GM21576 (cell line): ENCODE measurements around the gene PRMT6.
"Not testable (repeated sequence)": the region's sequence is repeated elsewhere in the genome, so short reads cannot be mapped to it uniquely, and the experiment has no call there.

ENCODE experiments used
- ATAC-seq: cut with Tn5 transposase; IDR thresholded peaks from one replicate; pipeline ENCODE4 v1.9.1; 2021; ENCODE audit warnings: mild to moderate bottlenecking, moderate library complexity; ENCODE audit not compliant: unreplicated experiment

Gene PRMT6

GRCh38 chr1:107056426-107057196 lies at the start of gene PRMT6:
TSS of gene PRMT6 (plus strand) at chr1:107056674. CDS start at chr1:107056716, 42 bp downstream.
- ATAC-seq, result peak; percentile 88

- no peak for ATAC-seq
Measured at GRCh38 chr1:107009281-107009680, 47.2 kb upstream of the PRMT6 start.

- ATAC-seq, result peak; percentile 48
Measured at GRCh38 chr1:107010582-107010981, 45.9 kb upstream of the PRMT6 start.

GRCh38 chr1:107016376-107016978 lies 40.0 kb upstream of the PRMT6 start:
- peak; percentile 83 for ATAC-seq

GRCh38 chr1:107018445-107018844 lies 38.0 kb upstream of the PRMT6 start:
- no peak for ATAC-seq

GRCh38 chr1:107019166-107019565 lies 37.3 kb upstream of the PRMT6 start:
- no peak for ATAC-seq

GRCh38 chr1:107038874-107039273 lies 17.6 kb upstream of the PRMT6 start:
- not testable (repeated sequence) for ATAC-seq

GRCh38 chr1:107044310-107045220 lies 11.9 kb upstream of the PRMT6 start:
- not testable (repeated sequence) for ATAC-seq

GRCh38 chr1:107047602-107048001 lies 8.9 kb upstream of the PRMT6 start:
- ATAC-seq, result no peak

- ATAC-seq, result no peak
Measured at GRCh38 chr1:107048241-107048640, 8.2 kb upstream of the PRMT6 start.

- no peak for ATAC-seq
Measured at GRCh38 chr1:107051266-107051665, 5.2 kb upstream of the PRMT6 start.

GRCh38 chr1:107055919-107056425 lies 502 bp upstream of the PRMT6 start:
- ATAC-seq, result not testable (repeated sequence)

GRCh38 chr1:107057197-107058133 lies 991 bp downstream of the PRMT6 start:
- ATAC-seq, result peak; percentile 59

- no peak for ATAC-seq
Measured at GRCh38 chr1:107058245-107059032, 2.0 kb downstream of the PRMT6 start.

GRCh38 chr1:107061886-107062285 lies 5.4 kb downstream of the PRMT6 start:
- ATAC-seq, result no peak

- no peak for ATAC-seq
Measured at GRCh38 chr1:107073493-107073892, 17.0 kb downstream of the PRMT6 start.

GRCh38 chr1:107076841-107077240 lies 20.4 kb downstream of the PRMT6 start:
- ATAC-seq, result no peak

- no peak for ATAC-seq
Measured at GRCh38 chr1:107079249-107079648, 22.8 kb downstream of the PRMT6 start.

- ATAC-seq, result no peak
Measured at GRCh38 chr1:107081102-107081501, 24.6 kb downstream of the PRMT6 start.
